HS-5 (cell line): ENCODE measurements around the gene HSD3B2.
"Not testable (repeated sequence)": the region's sequence is repeated elsewhere in the genome, so short reads cannot be mapped to it uniquely, and the experiment has no call there.

ENCODE experiments used
- DNase-seq: peaks from one replicate; pipeline ENCODE4 v3.0.0-alpha.2; 2012; ENCODE audit warnings: low read depth

The HSD3B2 gene

DNA sequence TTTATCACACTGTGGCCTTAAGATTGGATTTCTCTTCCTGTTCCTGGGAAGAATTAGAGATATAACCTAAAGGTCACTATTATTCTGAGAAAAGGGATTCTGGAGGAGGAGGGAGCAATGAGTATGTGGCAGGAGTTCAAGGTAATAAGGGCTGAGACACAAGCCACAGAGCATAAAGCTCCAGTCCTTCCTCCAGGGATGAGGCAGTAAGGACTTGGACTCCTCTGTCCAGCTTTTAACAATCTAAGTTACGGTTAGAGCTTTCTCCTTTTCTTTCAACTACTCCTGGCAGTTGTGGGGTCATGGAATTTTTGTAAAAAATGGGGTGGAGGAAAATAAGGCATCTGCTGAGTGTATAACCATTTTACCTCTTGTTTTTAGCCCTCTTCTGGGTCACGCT lies at the start of gene HSD3B2:
Gene HSD3B2 (plus strand): TSS at position 201 of the 400 bp plus-strand sequence. CDS start 270 bp downstream, outside the sequence.
- DNase-seq: no peak

DNA sequence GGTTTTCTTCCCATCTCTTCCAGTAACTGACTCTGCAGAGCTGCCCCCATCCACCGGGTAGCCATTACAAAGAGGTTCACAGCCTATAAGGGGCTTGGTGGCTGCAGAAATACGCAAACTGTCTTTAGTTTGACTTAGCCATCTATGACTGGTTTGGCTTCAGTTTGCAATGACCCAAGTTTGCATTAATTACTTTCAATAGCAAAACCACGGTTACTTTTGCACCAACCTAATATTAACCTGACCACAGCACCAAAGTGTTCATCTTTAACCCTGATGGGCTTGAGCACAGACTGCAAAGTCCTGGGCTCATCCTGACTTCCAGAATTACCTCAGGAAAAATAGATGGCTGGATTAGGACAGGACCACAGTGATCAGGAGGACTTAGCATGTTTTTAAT lies 48.5 kb upstream of the HSD3B2 start:
- no peak for DNase-seq

DNA sequence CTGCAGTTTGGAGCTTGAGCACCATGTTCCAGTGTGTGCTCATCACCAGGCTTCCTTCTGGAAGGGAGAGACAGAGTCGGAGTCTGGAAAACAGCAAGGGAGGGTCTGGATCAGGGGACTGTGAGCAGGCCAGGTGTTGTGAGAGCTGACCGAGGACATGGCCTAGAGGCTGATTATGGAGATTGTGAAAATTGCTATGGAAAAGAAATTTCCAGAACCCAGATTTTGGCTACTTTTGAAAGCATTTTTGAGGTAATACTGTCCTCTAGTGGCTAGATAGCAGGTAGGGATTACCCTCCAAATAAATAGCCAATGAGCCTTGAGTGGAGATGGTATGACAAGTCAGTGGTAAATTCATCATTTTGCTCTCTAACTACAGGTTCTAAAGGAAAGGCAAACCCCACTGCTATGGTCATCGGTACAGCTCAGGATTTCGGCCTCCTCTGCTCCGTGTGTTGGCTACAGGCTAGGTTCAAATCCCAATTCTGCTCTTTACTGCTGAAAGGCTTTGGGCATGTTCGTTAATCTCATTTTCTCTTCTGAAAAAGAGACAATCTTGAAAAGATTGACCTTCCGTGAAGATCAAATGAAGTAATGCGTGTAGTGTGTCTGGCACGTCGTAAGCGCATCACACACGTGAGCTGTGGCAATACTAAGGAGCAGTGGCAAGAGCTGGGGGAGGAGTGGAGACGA lies 47.4 kb upstream of the HSD3B2 start:
- peak; percentile 25 for DNase-seq

DNA sequence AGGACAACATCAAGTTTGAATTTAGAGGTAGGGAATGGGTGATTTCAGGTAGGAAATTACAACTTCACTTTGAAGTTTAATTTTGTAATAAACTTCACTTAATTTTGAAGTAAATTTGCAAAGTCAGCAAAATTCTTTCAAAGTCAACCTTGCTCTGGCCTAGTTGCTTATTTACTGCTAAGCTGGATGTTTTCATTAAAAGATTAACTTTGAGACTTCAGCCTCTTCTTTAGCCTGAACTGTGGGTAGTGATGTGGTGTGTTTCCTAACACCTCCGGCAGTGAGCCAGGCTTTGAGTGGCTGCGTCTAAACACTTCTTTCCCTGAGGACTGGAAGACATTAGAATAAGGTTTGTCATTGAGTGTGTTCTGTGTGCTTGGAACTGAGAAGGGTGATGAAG lies 46.4 kb upstream of the HSD3B2 start, which contains the start of gene HAO2:
Gene HAO2 (plus strand): TSS at position 232 of the 400 bp plus-strand sequence. CDS start 12,301 bp downstream, outside the sequence.
- no peak for DNase-seq

DNA sequence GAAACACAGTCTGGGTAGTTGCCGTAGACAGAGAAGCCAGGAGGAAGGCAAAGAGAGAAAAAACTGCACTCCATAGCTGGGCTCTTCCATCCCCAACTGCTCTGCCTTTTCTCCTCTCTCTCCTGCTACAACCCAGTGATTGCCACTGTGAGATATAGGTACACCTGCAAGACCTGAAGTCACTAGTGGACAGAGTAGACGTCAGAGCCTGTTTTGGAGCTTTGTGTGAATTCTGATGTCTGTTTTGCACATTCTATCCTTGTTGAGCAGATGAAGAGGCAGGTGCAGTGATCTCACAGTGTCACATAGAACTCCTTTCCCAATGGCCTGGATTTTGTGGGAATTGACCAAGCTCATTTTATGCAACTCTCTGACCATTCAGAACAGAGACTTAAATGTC lies 44.2 kb upstream of the HSD3B2 start:
- no peak for DNase-seq

DNA sequence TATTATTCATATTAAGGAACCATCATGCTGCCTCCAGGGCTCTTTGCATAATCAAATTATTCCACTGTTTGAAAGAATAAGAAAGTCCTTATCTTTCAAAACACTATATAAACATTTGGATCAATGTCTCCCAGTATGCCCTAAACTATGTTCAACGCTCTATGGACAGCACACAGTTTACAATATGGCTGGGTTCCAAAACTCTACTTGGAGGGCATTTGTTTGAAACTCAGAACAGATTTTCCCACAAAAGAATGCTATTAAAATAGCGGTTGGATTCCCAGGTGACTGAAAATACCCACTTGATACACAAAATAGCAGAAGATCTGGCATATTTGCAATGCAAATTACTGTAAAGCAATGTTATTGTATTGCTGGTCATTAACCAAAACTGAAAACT lies 43.1 kb upstream of the HSD3B2 start:
- DNase-seq: no peak

- no peak for DNase-seq
Measured at GRCh38 chr1:119372503-119373086, 42.4 kb upstream of the HSD3B2 start.

- DNase-seq: no peak
Measured at GRCh38 chr1:119373465-119373864, 41.5 kb upstream of the HSD3B2 start.

DNA sequence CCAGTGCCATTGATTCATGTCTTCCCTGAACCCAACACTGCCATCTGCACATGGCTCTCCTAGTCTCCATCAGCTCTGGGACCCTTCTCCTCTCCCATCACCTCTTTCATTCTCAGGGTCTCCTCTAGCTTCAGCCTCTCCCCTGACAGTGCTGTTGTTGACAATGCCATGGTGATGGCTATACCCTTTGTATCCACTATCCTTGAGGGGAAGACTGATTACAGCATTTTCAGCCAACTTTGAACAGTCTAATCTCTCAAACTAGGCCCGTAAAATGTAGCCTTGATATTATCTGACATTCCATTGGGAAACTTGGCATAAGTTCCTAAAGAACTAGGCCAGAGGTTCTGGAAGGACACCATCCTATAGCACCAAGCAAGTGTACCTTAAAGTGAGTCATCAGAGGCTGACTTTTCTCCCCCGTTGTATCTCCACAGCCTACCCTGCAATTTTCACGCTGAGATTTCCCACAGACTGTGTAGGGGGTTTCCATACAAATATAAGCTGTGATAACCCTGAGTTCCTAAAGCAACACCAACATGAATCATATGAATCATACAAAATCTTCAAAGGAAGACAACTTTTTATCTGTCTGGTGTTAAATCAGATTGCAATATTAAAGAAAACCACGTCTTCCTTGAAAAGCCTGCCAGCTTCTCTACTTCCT lies 40.6 kb upstream of the HSD3B2 start:
- DNase-seq: no peak

DNA sequence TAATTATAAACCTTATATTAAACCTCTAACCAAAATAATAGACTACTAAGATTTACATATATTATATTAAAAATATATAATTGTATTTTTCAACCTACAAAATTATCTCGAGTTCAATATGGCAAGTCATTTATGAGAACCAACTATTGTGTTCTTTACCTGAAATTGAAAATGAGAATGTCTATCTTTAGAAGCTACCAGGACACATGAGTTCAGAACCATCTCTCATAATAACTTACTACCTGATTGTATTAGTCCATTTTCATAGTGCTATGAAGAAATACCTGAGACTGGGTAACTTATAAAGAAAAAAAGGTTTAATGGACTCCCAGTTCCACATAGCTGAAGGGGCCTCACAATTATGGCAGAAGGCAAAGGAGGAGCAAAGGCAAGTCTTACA lies 39.6 kb upstream of the HSD3B2 start:
- DNase-seq: no peak

DNA sequence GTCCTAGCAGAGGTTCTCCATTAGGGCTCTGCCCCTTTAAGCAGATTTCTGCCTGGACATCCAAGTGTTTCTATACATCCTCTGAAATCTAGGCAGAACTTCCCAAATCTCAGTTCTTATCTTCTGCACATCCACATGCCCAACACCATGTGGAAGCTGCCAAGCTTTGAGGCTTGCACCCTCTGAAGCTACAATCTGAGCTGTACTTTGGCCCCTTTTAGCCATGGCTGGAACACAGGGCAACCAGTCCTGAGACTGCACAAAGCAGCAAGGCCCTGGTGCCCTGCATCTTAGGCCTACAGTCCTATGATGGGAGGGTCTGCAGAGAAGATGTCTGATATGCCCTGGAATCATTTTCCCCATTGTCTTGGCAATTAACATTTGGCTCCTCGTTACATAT lies 38.4 kb upstream of the HSD3B2 start:
- DNase-seq: no peak

GRCh38 chr1:119377594-119377993 lies 37.4 kb upstream of the HSD3B2 start:
- not testable (repeated sequence) for DNase-seq

DNA sequence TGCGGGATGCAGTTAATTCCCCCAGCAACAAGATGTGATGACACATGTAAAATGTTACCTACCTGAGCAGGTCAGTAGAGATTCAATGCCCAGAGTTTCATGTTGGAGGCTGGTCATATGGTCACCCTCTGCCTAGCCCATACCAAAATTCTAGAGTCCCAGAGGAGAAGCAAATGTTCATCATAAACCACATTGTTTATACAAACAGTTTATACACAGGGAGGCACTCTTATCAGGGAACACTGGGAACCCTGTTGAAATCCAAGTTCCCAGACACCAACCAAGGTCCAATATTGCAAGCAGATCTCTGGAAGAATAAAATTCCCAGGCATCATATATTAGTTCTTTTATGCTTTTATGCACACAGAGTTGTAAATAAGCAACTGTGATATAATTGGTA lies 35.8 kb upstream of the HSD3B2 start:
- no peak for DNase-seq

GRCh38 chr1:119380304-119380703 lies 34.6 kb upstream of the HSD3B2 start:
- DNase-seq: no peak

DNA sequence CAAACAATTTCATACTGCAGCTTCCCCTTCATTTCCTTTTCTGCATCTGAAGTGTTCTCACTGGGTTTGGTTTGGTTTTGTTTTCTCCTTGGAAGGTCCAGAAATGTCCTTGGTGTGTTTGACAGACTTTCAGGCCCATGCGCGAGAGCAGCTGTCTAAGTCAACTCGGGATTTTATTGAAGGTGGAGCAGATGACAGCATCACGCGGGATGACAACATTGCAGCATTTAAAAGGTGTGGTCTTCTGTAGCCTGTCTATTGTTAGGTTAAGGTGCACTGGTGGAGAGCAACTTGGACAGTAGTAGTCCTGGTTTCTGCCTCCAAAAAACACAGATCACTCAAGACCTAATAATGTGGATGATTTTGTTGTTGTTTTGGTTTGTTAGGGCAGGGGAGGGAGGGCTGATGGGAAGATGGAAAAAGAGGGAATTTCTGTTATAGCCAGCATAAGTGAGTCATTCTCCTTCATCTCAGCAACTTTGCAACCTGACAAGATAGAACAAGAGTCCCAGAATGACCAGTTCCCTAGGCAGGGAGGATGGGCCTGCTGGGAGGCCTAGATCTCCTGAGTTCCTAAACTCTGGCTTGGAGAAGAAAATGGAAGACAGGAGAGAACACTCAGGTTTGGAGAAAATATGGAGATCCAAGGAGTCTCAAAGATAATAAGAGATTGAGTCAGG lies 33.8 kb upstream of the HSD3B2 start:
- DNase-seq: no peak

DNA sequence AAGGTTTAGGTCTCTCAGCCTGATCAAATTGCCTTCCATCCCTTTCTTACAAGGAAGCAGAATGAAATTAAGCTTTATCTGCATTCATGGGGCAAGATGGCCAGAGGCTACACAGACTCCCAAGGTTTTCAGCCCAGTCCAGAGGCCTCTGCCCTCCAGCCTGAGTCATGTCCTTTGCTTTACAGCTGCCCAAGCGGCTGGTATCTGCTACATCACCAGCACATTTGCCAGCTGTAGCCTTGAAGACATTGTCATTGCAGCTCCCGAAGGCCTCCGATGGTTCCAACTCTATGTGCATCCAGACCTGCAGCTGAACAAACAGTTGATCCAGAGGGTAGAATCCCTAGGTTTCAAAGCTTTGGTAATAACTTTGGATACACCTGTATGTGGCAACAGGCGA lies 30.4 kb upstream of the HSD3B2 start:
- no peak for DNase-seq

DNA sequence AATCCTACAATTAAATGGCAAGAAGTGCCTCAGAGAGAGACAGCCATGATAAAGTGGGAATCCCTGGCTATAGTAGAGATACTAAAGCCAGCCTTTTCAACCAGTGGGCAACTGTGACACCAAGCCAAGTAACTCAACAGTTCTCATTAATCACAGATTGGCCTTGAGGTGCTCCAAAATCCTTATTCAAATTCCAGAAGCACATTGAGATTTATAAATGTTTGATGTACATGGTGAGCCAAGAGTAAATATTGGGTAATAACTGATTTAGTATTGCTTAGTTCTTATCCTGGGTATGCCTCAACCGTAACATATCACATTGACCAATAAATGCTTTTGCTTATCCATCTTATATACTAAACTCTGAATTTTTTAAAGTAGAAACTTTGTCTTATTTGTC lies 29.3 kb upstream of the HSD3B2 start:
- no peak for DNase-seq

- no peak for DNase-seq
Measured at GRCh38 chr1:119387858-119388257, 27.1 kb upstream of the HSD3B2 start.

- DNase-seq: no peak
Measured at GRCh38 chr1:119388450-119388849, 26.5 kb upstream of the HSD3B2 start.

- no peak for DNase-seq
Measured at GRCh38 chr1:119390526-119390925, 24.4 kb upstream of the HSD3B2 start.

GRCh38 chr1:119391749-119392148 lies 23.2 kb upstream of the HSD3B2 start:
- DNase-seq: no peak

- DNase-seq: no peak
Measured at GRCh38 chr1:119394085-119394484, 20.9 kb upstream of the HSD3B2 start.

DNA sequence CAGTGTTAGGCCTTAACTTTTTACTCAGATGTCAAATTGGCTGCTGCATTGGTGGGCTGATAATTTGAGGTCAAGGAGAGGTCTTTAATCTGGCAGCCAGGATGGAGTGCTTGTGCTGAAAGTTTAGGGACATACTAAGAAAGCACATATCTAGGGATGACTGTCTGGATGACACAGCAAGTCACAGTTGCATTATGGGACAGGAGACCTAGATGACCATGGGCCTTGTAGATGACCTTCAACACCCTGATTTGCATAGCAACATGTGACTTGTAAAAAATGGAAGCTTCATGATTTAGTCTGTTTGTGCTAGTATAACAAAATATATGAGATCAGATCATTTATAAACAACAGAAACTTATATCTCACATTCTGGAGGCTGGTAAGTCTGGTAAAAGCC lies 18.0 kb upstream of the HSD3B2 start:
- no peak for DNase-seq
